B cell (primary cell): ENCODE measurements around the gene SMLR1. TPM values are rescaled to one million over a fixed set of nuclear protein-coding genes. Genes with fewer than 3 reads are reported as not detected.

Source experiments
- ATAC-seq: fragments of 200-7000 bp; cut with Tn5 transposase; one replicate; pipeline ENCODE4 v1.10.0; 2021; ENCODE audit warnings: low read depth, mild to moderate bottlenecking, moderate number of reproducible peaks, moderate library complexity
- CTCF ChIA-PET: fragments of 350-600 bp; sonication (Branson Sonifier 250); formaldehyde crosslinking; loops from one replicate; lab custom pipeline; 2021; ENCODE audit warnings: antibody characterized with exemption, inconsistent platforms; lab: Charles Lee
- POLR2A ChIA-PET: fragments of 350-600 bp; sonication (Branson Sonifier 250); formaldehyde crosslinking; loops from one replicate; lab custom pipeline; 2021; ENCODE audit warnings: antibody characterized with exemption; lab: Charles Lee
- DNase-seq: peaks from one replicate; pipeline ENCODE4 v3.0.0; 2013
- H2AFZ ChIP-seq: 2 replicates; pipeline ENCODE4 v1.6.1; 2012; ENCODE audit warnings: mild to moderate bottlenecking, low read depth, low read length; ENCODE audit not compliant: insufficient read depth, poor library complexity, severe bottlenecking
- H3K27ac ChIP-seq, 2 donors: 1 replicate in 1 of 2; 2 replicates in 1 of 2; pipeline ENCODE4 v1.5.1; 2012 to 2013; ENCODE audit warnings: low read length in 2 of 2, mild to moderate bottlenecking in 2 of 2, moderate library complexity in 1 of 2
- H3K27me3 ChIP-seq, 4 experiments: fragments of 200-600 bp in 1 of 4; sonication (generic) in 1 of 4; replicated peaks in 1 of 4; 1 replicate in 2 of 4; 2 replicates in 2 of 4; pipeline versions ENCODE4 v1.6.1 to v1.7.0; 2013 to 2016; ENCODE audit warnings: low read length in 3 of 4, mild to moderate bottlenecking in 2 of 4, mixed read lengths in 1 of 4, moderate library complexity in 1 of 4; ENCODE audit not compliant: insufficient read depth in 4 of 4, control insufficient read depth in 3 of 4; ENCODE audit errors: control extremely low read depth in 1 of 4
- H3K36me3 ChIP-seq, 2 experiments: replicated peaks in 1 of 2; 1 replicate in 1 of 2; 2 replicates in 1 of 2; pipeline versions ENCODE4 v1.6.1 to v1.7.1; 2013; ENCODE audit warnings: low read length in 1 of 2; ENCODE audit not compliant: insufficient read depth in 2 of 2, control insufficient read depth in 1 of 2; ENCODE audit errors: control extremely low read depth in 1 of 2, extremely low read depth in 1 of 2
- H3K4me1 ChIP-seq, 2 donors: fragments of 200-600 bp in 1 of 2; sonication (generic) in 1 of 2; 1 replicate in 1 of 2; 2 replicates in 1 of 2; pipeline versions ENCODE4 v1.5.1 to v1.6.1; 2013 to 2017; ENCODE audit warnings: low read length in 2 of 2; ENCODE audit not compliant: control insufficient read depth in 2 of 2, insufficient read depth in 2 of 2
- H3K4me2 ChIP-seq: replicated peaks from 2 replicates; pipeline ENCODE3; 2012; ENCODE audit warnings: mild to moderate bottlenecking, low read depth, low read length; ENCODE audit not compliant: poor library complexity, severe bottlenecking
- H3K4me3 ChIP-seq, 5 experiments: fragments of 200-600 bp in 1 of 5; sonication (generic) in 1 of 5; 1 replicate in 3 of 5; 2 replicates in 2 of 5; pipeline versions ENCODE4 v1.5.1 to v1.7.0; 2011 to 2016; ENCODE audit warnings: low read length in 4 of 5, mild to moderate bottlenecking in 4 of 5, low read depth in 2 of 5, control low read depth in 1 of 5, moderate library complexity in 1 of 5; ENCODE audit not compliant: insufficient read depth in 1 of 5; ENCODE audit errors: control extremely low read depth in 1 of 5, extremely low read depth in 1 of 5
- H3K79me2 ChIP-seq: fragments of 200-600 bp; sonication (generic); one replicate; pipeline ENCODE4 v1.6.0; 2016; ENCODE audit warnings: low read length; ENCODE audit not compliant: control insufficient read depth, insufficient read depth
- H3K9ac ChIP-seq: fragments of 200-600 bp; sonication (generic); 2 replicates; pipeline ENCODE4 v1.6.1; 2017; ENCODE audit warnings: mild to moderate bottlenecking, low read length, moderate library complexity
- H3K9me3 ChIP-seq, 3 donors: one replicate each; pipeline versions ENCODE4 v1.6.1 to v1.7.1; 2013; ENCODE audit warnings: low read length in 2 of 3; ENCODE audit not compliant: control insufficient read depth in 2 of 3, insufficient read depth in 1 of 3; ENCODE audit errors: control extremely low read depth in 1 of 3
- H4K20me1 ChIP-seq: 2 replicates; pipeline ENCODE4 v1.6.0; 2012; ENCODE audit warnings: mild to moderate bottlenecking, low read length; ENCODE audit not compliant: insufficient read depth, control insufficient read depth, poor library complexity, severe bottlenecking
- H3K27ac Mint-ChIP-seq: one replicate; pipeline ENCODE4 v1.8.0; 2021; ENCODE audit warnings: mixed read lengths
- H3K27me3 Mint-ChIP-seq: one replicate; pipeline ENCODE4 v1.8.0; 2021; ENCODE audit warnings: mixed read lengths
- H3K4me1 Mint-ChIP-seq: one replicate; pipeline ENCODE4 v1.8.0; 2021; ENCODE audit warnings: mixed read lengths
- H3K4me3 Mint-ChIP-seq: one replicate; pipeline ENCODE4 v1.8.0; 2021; ENCODE audit warnings: mixed read lengths
- H3K9me3 Mint-ChIP-seq: one replicate; pipeline ENCODE4 v1.8.0; 2022; ENCODE audit warnings: mixed read lengths; ENCODE audit not compliant: insufficient read depth
- CTCF ChIP-seq: fragments of 200-600 bp; IDR thresholded peaks from one replicate; pipeline ENCODE4 v1.8.0; 2022; ENCODE audit warnings: antibody characterized with exemption, mild to moderate bottlenecking
- EZH2 ChIP-seq: IDR thresholded peaks from 2 replicates; pipeline ENCODE4 v1.6.1; 2012; ENCODE audit warnings: borderline replicate concordance, low read depth, mild to moderate bottlenecking, moderate library complexity, low read length; ENCODE audit not compliant: insufficient read depth, poor library complexity, severe bottlenecking
- WGBS: methylation state at CpG from one replicate; pipeline ENCODE4 v1.1.5; 2013; ENCODE audit warnings: missing lambda C conversion rate; ENCODE audit not compliant: insufficient coverage; 5-methylcytosine and 5-hydroxymethylcytosine counted together
- intact Hi-C: fragments of 100-400 bp; cut with micrococcal nuclease; formaldehyde crosslinking; loops from one replicate; pipeline ENCODE4 v1.10.0; 2022
- polyA plus RNA-seq: library from polyadenylated mRNA; depleted of rRNA; stranded (reverse); fragments of >200 nt; gene quantifications from 2 replicates; pipeline ENCODE4 v1.2.3, GENCODE V29; 2012
- total RNA-seq, 2 donors: library from RNA; stranded (reverse); fragments of 120-200 nt in 1 of 2; gene quantifications; 1 replicate in 1 of 2; 2 replicates in 1 of 2; pipeline versions ENCODE4 v1.2.3 to v1.2.4, GENCODE V29; 2013 to 2022

Gene SMLR1
- total and polyA plus RNA-seq, 2 donors (not counting 1 experiment from before 2014, with no cell fraction given), result not detected

- DNase-seq (no peak), ATAC-seq (no peak)
- no peak overlapping the region for H3K27ac ChIP-seq
- no peak for TF ChIP-seq CTCF
- no peak for TF ChIP-seq EZH2
- no peak overlapping the region for H3K4me2 ChIP-seq
- H3K4me3 Mint-ChIP-seq, result no peak overlapping the region
- no peaks in the 10 kb centered on the region for H3K27me3 ChIP-seq
- intact Hi-C loops, result no loop called here
- H3K4me1 ChIP-seq, result no peaks in the 10 kb centered on the region
- no peaks in the 10 kb centered on the region for H3K9me3 Mint-ChIP-seq
- H3K27ac Mint-ChIP-seq, result no peak overlapping the region
- no peak overlapping the region for H3K9ac ChIP-seq
- H3K79me2 ChIP-seq, result no peaks in the 10 kb centered on the region
- no peaks in the 10 kb centered on the region for H3K4me1 Mint-ChIP-seq
- H2AFZ ChIP-seq, result no peak overlapping the region
- no peaks in the 10 kb centered on the region for H3K9me3 ChIP-seq
- H3K36me3 ChIP-seq, result peaks cover 4 to 23% of the 10 kb centered on the region in 2 experiments
- no peaks in the 10 kb centered on the region for H4K20me1 ChIP-seq
- H3K4me3 ChIP-seq, result no peak overlapping the region
- H3K27me3 Mint-ChIP-seq, result no peaks in the 10 kb centered on the region
- CTCF ChIA-PET, result interaction anchor here (0.8 to 1.3 kb wide), 2 partner anchors 9 to 21 kb away, joined by 4 to 11 read pairs; no protein-coding TSS in a partner anchor
- POLR2A ChIA-PET, result no interaction called here
- WGBS, result 80% methylated on average over 1 of the region's 4 CpGs
Measured at GRCh38 chr6:130863415-130864230, 36.4 kb downstream of the SMLR1 start.

- ATAC-seq (no peak), DNase-seq (no peak)
- H3K4me3 Mint-ChIP-seq, result no peak overlapping the region
- H3K27ac Mint-ChIP-seq, result no peak overlapping the region
- Histone ChIP-seq H4K20me1 (no peaks in the 10 kb centered on the region), H3K27me3 (no peaks in the 10 kb centered on the region), H3K4me3 (no peak overlapping the region), H2AFZ (no peak overlapping the region), H3K27ac (no peak overlapping the region), H3K9me3 (no peaks in the 10 kb centered on the region), H3K79me2 (no peaks in the 10 kb centered on the region), H3K4me1 (no peaks in the 10 kb centered on the region), H3K36me3 (peaks cover 4 to 23% of the 10 kb centered on the region in 2 experiments), H3K9ac (no peak overlapping the region), H3K4me2 (no peak overlapping the region)
- no peaks in the 10 kb centered on the region for H3K4me1 Mint-ChIP-seq
- no peaks in the 10 kb centered on the region for H3K9me3 Mint-ChIP-seq
- ChIA-PET CTCF (interaction anchor here (1.6 kb wide), 1 partner anchor 9 kb away, joined by 4 read pairs; no protein-coding TSS in a partner anchor), POLR2A (no interaction called here)
- intact Hi-C loops, result no loop called here
- WGBS, result 98% methylated on average over 8 of the region's 11 CpGs
- TF ChIP-seq EZH2, result no peak
- no peak for TF ChIP-seq CTCF
- H3K27me3 Mint-ChIP-seq, result no peaks in the 10 kb centered on the region
Measured at GRCh38 chr6:130864344-130864743, 37.1 kb downstream of the SMLR1 start.
